ENCODE data around the gene BNC2.

Gene BNC2

DNA sequence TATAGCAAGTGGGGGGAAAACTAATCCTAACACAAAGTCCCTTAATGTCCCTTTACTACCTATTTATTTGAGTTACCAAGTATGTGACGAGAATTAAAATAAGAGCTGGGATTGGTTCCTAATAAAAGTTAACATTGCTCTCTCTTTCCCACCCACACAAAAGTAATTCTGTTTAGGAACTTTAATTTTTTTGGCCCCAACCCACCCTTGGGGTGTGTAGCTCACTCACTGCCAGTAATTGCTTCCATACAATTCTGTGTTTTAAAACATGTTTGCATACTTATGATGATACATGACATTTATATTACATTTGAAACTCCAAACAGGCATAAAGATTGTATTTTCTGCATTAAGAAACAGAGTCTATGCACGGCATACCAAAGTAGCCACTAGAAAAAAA, 106.5 kb downstream of the BNC2 start:
- H3K4me3 ChIP-seq (ENCODE audit: low read length): no peak overlapping the region
- TF ChIP-seq, protein P1, sequence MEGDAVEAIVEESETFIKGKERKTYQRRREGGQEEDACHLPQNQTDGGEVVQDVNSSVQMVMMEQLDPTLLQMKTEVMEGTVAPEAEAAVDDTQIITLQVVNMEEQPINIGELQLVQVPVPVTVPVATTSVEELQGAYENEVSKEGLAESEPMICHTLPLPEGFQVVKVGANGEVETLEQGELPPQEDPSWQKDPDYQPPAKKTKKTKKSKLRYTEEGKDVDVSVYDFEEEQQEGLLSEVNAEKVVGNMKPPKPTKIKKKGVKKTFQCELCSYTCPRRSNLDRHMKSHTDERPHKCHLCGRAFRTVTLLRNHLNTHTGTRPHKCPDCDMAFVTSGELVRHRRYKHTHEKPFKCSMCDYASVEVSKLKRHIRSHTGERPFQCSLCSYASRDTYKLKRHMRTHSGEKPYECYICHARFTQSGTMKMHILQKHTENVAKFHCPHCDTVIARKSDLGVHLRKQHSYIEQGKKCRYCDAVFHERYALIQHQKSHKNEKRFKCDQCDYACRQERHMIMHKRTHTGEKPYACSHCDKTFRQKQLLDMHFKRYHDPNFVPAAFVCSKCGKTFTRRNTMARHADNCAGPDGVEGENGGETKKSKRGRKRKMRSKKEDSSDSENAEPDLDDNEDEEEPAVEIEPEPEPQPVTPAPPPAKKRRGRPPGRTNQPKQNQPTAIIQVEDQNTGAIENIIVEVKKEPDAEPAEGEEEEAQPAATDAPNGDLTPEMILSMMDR (conservative IDR thresholded peaks at IDR 0.05; ENCODE audit: low read depth, low read length): no peak
- DNase-seq (ENCODE audit: low read depth): no peak

DNA sequence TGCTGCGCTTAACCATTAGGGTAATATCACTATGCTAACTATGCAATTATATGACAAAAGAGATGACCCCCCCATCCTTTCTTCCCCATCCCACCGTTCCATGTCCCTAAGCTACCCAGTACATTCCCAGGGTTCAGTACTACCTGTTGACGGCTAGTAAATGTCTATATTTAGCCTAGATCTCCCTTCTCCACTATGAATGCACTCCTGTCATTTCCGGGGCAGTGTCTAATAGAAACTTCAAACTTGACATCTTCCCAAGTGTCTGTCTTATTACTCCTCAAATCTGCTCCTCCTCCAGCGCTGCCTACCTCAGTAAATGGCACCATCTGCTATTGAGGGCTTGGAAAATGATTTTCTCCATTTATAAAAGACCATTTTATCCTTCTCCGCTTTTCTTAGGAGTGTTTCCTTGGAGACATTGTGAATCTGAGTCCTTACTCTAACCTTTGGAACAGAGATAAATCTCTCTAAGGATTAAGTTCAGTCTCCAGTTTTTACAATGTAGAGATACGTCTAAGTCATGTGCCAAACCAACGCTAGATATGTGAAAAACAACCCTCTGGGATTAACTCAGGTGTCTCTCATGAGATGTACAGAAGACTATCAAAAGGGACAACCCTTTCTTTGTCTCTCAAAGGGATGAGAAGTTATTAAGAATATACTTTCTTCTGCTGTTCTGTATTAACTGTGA, 114.9 kb downstream of the BNC2 start:
- TF ChIP-seq, protein P1 (conservative IDR thresholded peaks at IDR 0.05; ENCODE audit: low read depth, low read length): no peak
- no peak for DNase-seq (ENCODE audit: low read depth)
- H3K4me3 ChIP-seq (ENCODE audit: low read length): no peak overlapping the region

GRCh38 chr9:16754662-16755061, 115.8 kb downstream of the BNC2 start:
- H3K4me3 ChIP-seq (ENCODE audit: low read length): no peak overlapping the region
- TF ChIP-seq, protein P1 (conservative IDR thresholded peaks at IDR 0.05; ENCODE audit: low read depth, low read length): no peak
- no peak for DNase-seq (ENCODE audit: low read depth)

- DNase-seq (ENCODE audit: low read depth): no peak
- TF ChIP-seq, protein P1 (conservative IDR thresholded peaks at IDR 0.05; ENCODE audit: low read depth, low read length): no peak
- no peak overlapping the region for H3K4me3 ChIP-seq (ENCODE audit: low read length)
Measured at GRCh38 chr9:16753256-16753655, 117.2 kb downstream of the BNC2 start.

DNA sequence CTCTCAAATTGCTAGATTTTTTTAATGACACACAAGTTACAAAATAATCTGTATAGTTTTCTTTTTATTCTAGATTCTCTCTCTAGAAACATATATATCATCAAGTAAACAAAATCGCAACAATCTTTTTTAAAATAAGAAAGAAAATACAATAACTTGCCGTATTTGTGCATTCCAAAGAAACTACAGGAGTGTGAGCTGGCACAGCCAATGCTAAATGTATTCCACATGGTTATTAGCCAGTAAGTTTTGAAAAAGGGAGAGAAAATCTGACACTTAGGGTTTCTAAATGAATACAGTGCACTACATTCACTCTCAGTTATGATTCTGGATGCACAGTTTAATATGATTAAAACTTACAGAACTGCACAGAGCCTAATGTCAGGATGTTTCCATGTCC, 117.9 kb downstream of the BNC2 start:
- TF ChIP-seq, protein P1 (conservative IDR thresholded peaks at IDR 0.05; ENCODE audit: low read depth, low read length): no peak
- DNase-seq (ENCODE audit: low read depth): no peak
- H3K4me3 ChIP-seq (ENCODE audit: low read length): no peak overlapping the region

GRCh38 chr9:16750553-16750952, 119.9 kb downstream of the BNC2 start:
- TF ChIP-seq, protein P1 (conservative IDR thresholded peaks at IDR 0.05; ENCODE audit: low read depth, low read length): no peak
- H3K4me3 ChIP-seq (ENCODE audit: low read length): no peak overlapping the region
- no peak for DNase-seq (ENCODE audit: low read depth)

- TF ChIP-seq, protein P1 (conservative IDR thresholded peaks at IDR 0.05; ENCODE audit: low read depth, low read length): no peak
- H3K4me3 ChIP-seq (ENCODE audit: low read length): no peak overlapping the region
Measured at GRCh38 chr9:16745359-16745758, 125.1 kb downstream of the BNC2 start.

More at GRCh38 chr9:16745359-16745758, 125.1 kb downstream of the BNC2 start:
- DNase-seq (ENCODE audit: low read depth): no peak
